HT1080 (cell line): ENCODE results near the gene KIAA1671. TPM values are rescaled to one million over a fixed set of nuclear protein-coding genes. Genes with fewer than 3 reads are reported as not detected.

Experiments
- DNase-seq: peaks from one replicate; pipeline ENCODE4 v3.0.0-alpha.2; 2015; ENCODE audit warnings: low read depth
- total RNA-seq: library from RNA; depleted of rRNA; stranded (reverse); fragments of >200 nt; shearing (Covaris generic); gene quantifications from 2 replicates; pipeline ENCODE4 v1.2.3, GENCODE V29; 2014

KIAA1671 gene
- total RNA-seq, 1 experiment from 2014 or later, result 12.8 TPM

GRCh38 chr22:25085930-25086901 lies 133.7 kb downstream of the KIAA1671 start:
- no peak for DNase-seq

- no peak for DNase-seq
Measured at GRCh38 chr22:25086902-25087282, 134.4 kb downstream of the KIAA1671 start.

- DNase-seq, result no peak
Measured at GRCh38 chr22:25090225-25090890, 137.8 kb downstream of the KIAA1671 start.

- DNase-seq, result no peak
Measured at GRCh38 chr22:25091458-25091857, 138.9 kb downstream of the KIAA1671 start.

GRCh38 chr22:25092119-25092518 lies 139.6 kb downstream of the KIAA1671 start:
- DNase-seq, result no peak

GRCh38 chr22:25094579-25094978 lies 142.1 kb downstream of the KIAA1671 start:
- no peak for DNase-seq

- no peak for DNase-seq
Measured at GRCh38 chr22:25095869-25096268, 143.4 kb downstream of the KIAA1671 start.

- no peak for DNase-seq
Measured at GRCh38 chr22:25096638-25097405, 144.3 kb downstream of the KIAA1671 start.

GRCh38 chr22:25098445-25099081 lies 146.0 kb downstream of the KIAA1671 start:
- no peak for DNase-seq

- no peak for DNase-seq
Measured at GRCh38 chr22:25099202-25099601, 146.7 kb downstream of the KIAA1671 start.

- no peak for DNase-seq
Measured at GRCh38 chr22:25100402-25100801, 147.9 kb downstream of the KIAA1671 start.

GRCh38 chr22:25100948-25101347 lies 148.4 kb downstream of the KIAA1671 start:
- DNase-seq, result no peak

- DNase-seq, result no peak
Measured at GRCh38 chr22:25101501-25101900, 149.0 kb downstream of the KIAA1671 start.

- no peak for DNase-seq
Measured at GRCh38 chr22:25101986-25102385, 149.5 kb downstream of the KIAA1671 start.

GRCh38 chr22:25102722-25103121 lies 150.2 kb downstream of the KIAA1671 start:
- DNase-seq, result no peak

GRCh38 chr22:25104367-25104766 lies 151.9 kb downstream of the KIAA1671 start:
- DNase-seq, result no peak

GRCh38 chr22:25105817-25106650 lies 153.5 kb downstream of the KIAA1671 start:
- DNase-seq, result no peak

GRCh38 chr22:25109878-25110595 lies 157.5 kb downstream of the KIAA1671 start:
- no peak for DNase-seq

GRCh38 chr22:25110596-25110845 lies 158.0 kb downstream of the KIAA1671 start:
- DNase-seq, result no peak
